Globus pallidus (tissue), 1 donor: Measurements from ENCODE around the gene ITPR2.
A peak's percentile ranks its signal among the peaks of the same experiment; 100 is the strongest.
"Not testable (repeated sequence)": the region's sequence is repeated elsewhere in the genome, so short reads cannot be mapped to it uniquely, and the experiment has no call there.

Source experiments
- DNase-seq: peaks from one replicate; pipeline ENCODE4 v3.0.0-alpha.2; 2015; ENCODE audit warnings: low spot score

Gene ITPR2

GRCh38 chr12:26700430-26700829, 132.6 kb downstream of the ITPR2 start:
- no peak for DNase-seq

GRCh38 chr12:26699237-26699636, 133.8 kb downstream of the ITPR2 start:
- DNase-seq, result no peak

GRCh38 chr12:26698186-26698585, 134.8 kb downstream of the ITPR2 start:
- no peak for DNase-seq

GRCh38 chr12:26697217-26697616, 135.8 kb downstream of the ITPR2 start:
- no peak for DNase-seq

- DNase-seq, result no peak
Measured at GRCh38 chr12:26696613-26697092, 136.3 kb downstream of the ITPR2 start.

- no peak for DNase-seq
Measured at GRCh38 chr12:26696048-26696612, 136.9 kb downstream of the ITPR2 start.

GRCh38 chr12:26694402-26694801, 138.6 kb downstream of the ITPR2 start:
- DNase-seq, result no peak

- no peak for DNase-seq
Measured at GRCh38 chr12:26692407-26692806, 140.6 kb downstream of the ITPR2 start.

- DNase-seq, result peak; percentile 38
Measured at GRCh38 chr12:26691234-26691970, 141.6 kb downstream of the ITPR2 start.

GRCh38 chr12:26690601-26691000, 142.4 kb downstream of the ITPR2 start:
- DNase-seq, result no peak

- DNase-seq, result no peak
Measured at GRCh38 chr12:26689281-26689841, 143.6 kb downstream of the ITPR2 start.

GRCh38 chr12:26688344-26688904, 144.6 kb downstream of the ITPR2 start:
- DNase-seq, result no peak

- DNase-seq, result no peak
Measured at GRCh38 chr12:26686408-26686807, 146.6 kb downstream of the ITPR2 start.

GRCh38 chr12:26684101-26684500, 148.9 kb downstream of the ITPR2 start:
- no peak for DNase-seq

- no peak for DNase-seq
Measured at GRCh38 chr12:26683443-26683842, 149.6 kb downstream of the ITPR2 start.

- no peak for DNase-seq
Measured at GRCh38 chr12:26680727-26681455, 152.1 kb downstream of the ITPR2 start.

GRCh38 chr12:26678697-26679660, 154.0 kb downstream of the ITPR2 start:
- DNase-seq, result no peak

- not testable (repeated sequence) for DNase-seq
Measured at GRCh38 chr12:26671487-26671886, 161.5 kb downstream of the ITPR2 start.

GRCh38 chr12:26668847-26669246, 164.1 kb downstream of the ITPR2 start:
- no peak for DNase-seq

- no peak for DNase-seq
Measured at GRCh38 chr12:26668230-26668629, 164.8 kb downstream of the ITPR2 start.

- DNase-seq, result no peak
Measured at GRCh38 chr12:26666286-26666685, 166.7 kb downstream of the ITPR2 start.
